Uterus (tissue), 4 donors: ENCODE data around the gene WDR44. TPM values are rescaled to one million over a fixed set of nuclear protein-coding genes. Genes with fewer than 3 reads are reported as not detected.

Experiments used
- DNase-seq, 2 donors: peaks; one replicate each; pipeline ENCODE4 v3.0.0-alpha.2; 2019 to 2020
- H3K27ac ChIP-seq, 2 donors: fragments of 200-600 bp; sonication (generic); 1 replicate in 1 of 2; 2 replicates in 1 of 2; pipeline ENCODE4 v1.5.1; 2016 to 2018
- H3K27me3 ChIP-seq, 2 donors: fragments of 200-600 bp; sonication (generic); one replicate each; pipeline ENCODE4 v1.5.1; 2018 to 2019; ENCODE audit warnings: control low read depth in 1 of 2
- H3K36me3 ChIP-seq, 2 donors: fragments of 200-600 bp; sonication (generic); one replicate each; pipeline ENCODE4 v1.5.1; 2019; ENCODE audit warnings: control low read depth in 1 of 2
- H3K4me1 ChIP-seq, 2 donors: fragments of 200-600 bp; sonication (generic); one replicate each; pipeline ENCODE4 v1.5.1; 2018 to 2019; ENCODE audit warnings: control low read depth in 1 of 2
- H3K4me3 ChIP-seq, 2 donors: fragments of 200-600 bp; sonication (generic); 1 replicate in 1 of 2; 2 replicates in 1 of 2; pipeline ENCODE4 v1.5.1; 2018 to 2019; ENCODE audit warnings: mild to moderate bottlenecking in 1 of 2
- H3K9me3 ChIP-seq, 2 donors: fragments of 200-600 bp; sonication (generic); one replicate each; pipeline ENCODE4 v1.5.1; 2019; ENCODE audit warnings: control low read depth in 1 of 2
- POLR2A ChIP-seq, 2 donors: fragments of 450-650 bp; IDR thresholded peaks; one replicate each; pipeline ENCODE4 v1.6.1; 2016; ENCODE audit warnings: antibody characterized with exemption in 2 of 2, mild to moderate bottlenecking in 1 of 2, moderate library complexity in 1 of 2
- intact Hi-C: fragments of 100-400 bp; cut with DNase I; formaldehyde crosslinking; loops from one replicate; pipeline ENCODE4 v1.15.1; 2023; ENCODE audit warnings: low total_unique reads
- total RNA-seq, 4 donors: library from RNA; depleted of rRNA in 3 of 4; stranded (reverse); fragments of >200 nt in 3 of 4; gene quantifications; one replicate each; pipeline versions ENCODE4 v1.1.0 to v1.2.4, GENCODE V29; 2014 to 2023
- TF ChIP-seq, protein P1 (sequence below), 4 experiments: fragments of 200-600 bp in 2 of 4; fragments of 450-650 bp in 2 of 4; sonication (generic) in 2 of 4; IDR thresholded peaks; one replicate each; pipeline ENCODE4 v1.5.1; 2016 to 2019; ENCODE audit warnings: antibody characterized with exemption in 4 of 4, mild to moderate bottlenecking in 2 of 4, moderate library complexity in 1 of 4
- donor health status: DM: yes; HTN: yes; CAD: no.

WDR44 gene
- total RNA-seq, 4 donors from 2014 or later, result 11.5 to 26.4 (median 18.4) TPM

DNA sequence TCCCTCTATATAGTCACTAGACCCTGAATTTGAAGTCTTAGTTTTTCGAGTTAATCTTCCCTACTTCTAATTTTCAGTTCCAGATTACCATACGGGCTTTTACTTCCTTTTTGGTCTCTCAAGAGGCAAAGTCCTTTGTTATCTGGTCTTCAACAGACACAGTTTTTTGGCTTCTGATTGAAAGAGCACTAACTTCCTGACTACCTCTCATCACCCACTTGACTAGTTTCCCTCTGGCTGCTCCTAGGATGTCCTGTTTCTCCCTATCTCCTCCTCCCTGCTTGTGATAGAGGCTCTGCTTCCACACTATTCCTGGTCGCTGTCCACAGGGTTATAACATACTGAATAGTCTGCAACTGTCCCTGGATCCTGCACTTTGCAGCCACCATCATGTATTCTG lies 16.7 kb upstream of the WDR44 start:
- no peaks in the 10 kb centered on the region for H3K27me3 ChIP-seq
- intact Hi-C loops, result no loop called here
- H3K4me1 ChIP-seq, result no peaks in the 10 kb centered on the region
- TF ChIP-seq POLR2A (IDR thresholded peaks at IDR 0.05), result no peak
- TF ChIP-seq, protein P1, sequence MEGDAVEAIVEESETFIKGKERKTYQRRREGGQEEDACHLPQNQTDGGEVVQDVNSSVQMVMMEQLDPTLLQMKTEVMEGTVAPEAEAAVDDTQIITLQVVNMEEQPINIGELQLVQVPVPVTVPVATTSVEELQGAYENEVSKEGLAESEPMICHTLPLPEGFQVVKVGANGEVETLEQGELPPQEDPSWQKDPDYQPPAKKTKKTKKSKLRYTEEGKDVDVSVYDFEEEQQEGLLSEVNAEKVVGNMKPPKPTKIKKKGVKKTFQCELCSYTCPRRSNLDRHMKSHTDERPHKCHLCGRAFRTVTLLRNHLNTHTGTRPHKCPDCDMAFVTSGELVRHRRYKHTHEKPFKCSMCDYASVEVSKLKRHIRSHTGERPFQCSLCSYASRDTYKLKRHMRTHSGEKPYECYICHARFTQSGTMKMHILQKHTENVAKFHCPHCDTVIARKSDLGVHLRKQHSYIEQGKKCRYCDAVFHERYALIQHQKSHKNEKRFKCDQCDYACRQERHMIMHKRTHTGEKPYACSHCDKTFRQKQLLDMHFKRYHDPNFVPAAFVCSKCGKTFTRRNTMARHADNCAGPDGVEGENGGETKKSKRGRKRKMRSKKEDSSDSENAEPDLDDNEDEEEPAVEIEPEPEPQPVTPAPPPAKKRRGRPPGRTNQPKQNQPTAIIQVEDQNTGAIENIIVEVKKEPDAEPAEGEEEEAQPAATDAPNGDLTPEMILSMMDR (IDR thresholded peaks at IDR 0.05), result no peak
- H3K27ac ChIP-seq, result no peak overlapping the region
- H3K9me3 ChIP-seq, result no peaks in the 10 kb centered on the region
- no peak overlapping the region for H3K4me3 ChIP-seq
- H3K36me3 ChIP-seq, result no peaks in the 10 kb centered on the region
- DNase-seq, result no peak

DNA sequence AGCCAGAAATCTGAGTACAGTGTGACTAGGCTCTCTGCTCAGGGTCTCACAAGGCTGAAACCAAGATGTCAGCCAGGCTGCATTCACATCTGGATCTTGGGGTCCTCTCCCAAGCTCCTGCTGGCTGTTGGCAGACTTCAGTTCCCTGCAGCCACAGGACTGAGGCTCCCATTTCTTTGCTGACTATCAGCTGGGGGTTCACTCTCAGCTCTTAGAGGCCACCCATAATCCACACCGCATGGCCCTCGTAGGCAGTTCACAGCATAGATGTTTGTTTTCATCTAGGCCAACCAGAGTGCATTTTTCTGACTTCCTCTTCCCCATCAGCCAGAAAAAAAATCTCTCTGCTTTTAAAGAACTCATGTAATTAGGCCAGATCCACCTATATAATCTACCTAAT lies 8.2 kb upstream of the WDR44 start:
- intact Hi-C loops, result no loop called here
- no peak overlapping the region for H3K27ac ChIP-seq
- H3K9me3 ChIP-seq, result no peaks in the 10 kb centered on the region
- H3K4me1 ChIP-seq, result no peaks in the 10 kb centered on the region
- DNase-seq, result no peak
- TF ChIP-seq, protein P1 (IDR thresholded peaks at IDR 0.05), result no peak
- no peak for TF ChIP-seq POLR2A (IDR thresholded peaks at IDR 0.05)
- H3K4me3 ChIP-seq, result no peak overlapping the region
- H3K36me3 ChIP-seq, result no peaks in the 10 kb centered on the region
- H3K27me3 ChIP-seq, result no peaks in the 10 kb centered on the region

- no peak for DNase-seq
- TF ChIP-seq, protein P1 (IDR thresholded peaks at IDR 0.05), result no peak
- no peak for TF ChIP-seq POLR2A (IDR thresholded peaks at IDR 0.05)
- H3K27me3 ChIP-seq, result no peaks in the 10 kb centered on the region
Measured at GRCh38 chrX:118338930-118339329, 7.0 kb upstream of the WDR44 start.

DNA sequence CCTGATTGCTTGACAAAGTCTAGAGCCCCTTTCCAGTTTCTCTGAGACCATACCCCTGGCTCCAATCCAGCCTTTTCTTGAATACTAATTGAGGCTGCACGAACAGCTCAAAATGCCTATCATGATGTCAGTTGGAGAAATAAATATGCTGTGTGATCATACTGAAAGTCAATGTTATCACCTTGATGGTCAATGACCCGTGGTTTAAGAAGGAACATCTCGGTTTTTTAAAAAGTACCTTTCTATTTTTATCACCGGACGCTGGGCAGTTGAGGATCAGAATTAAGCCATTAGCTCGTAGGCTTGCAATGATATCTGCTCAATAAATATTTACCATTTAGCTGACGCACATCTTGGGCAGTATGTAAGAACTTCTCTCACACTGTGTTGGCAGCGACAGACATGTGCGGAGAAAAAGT lies 852 bp upstream of the WDR44 start:
- no peaks in the 10 kb centered on the region for H3K4me1 ChIP-seq
- TF ChIP-seq, protein P1 (IDR thresholded peaks at IDR 0.05), result no peak
- no peak for TF ChIP-seq POLR2A (IDR thresholded peaks at IDR 0.05)
- no peaks in the 10 kb centered on the region for H3K27me3 ChIP-seq
- H3K9me3 ChIP-seq, result no peaks in the 10 kb centered on the region
- H3K27ac ChIP-seq, result peak overlapping the region; percentile 86 to 93
- no peaks in the 10 kb centered on the region for H3K36me3 ChIP-seq
- intact Hi-C loops, result no loop called here
- H3K4me3 ChIP-seq, result peak overlapping the region; percentile 32 to 69
- no peak for DNase-seq

More at GRCh38 chrX:118338930-118339329, 7.0 kb upstream of the WDR44 start:
- Histone ChIP-seq H3K4me1 (no peaks in the 10 kb centered on the region), H3K27ac (no peak overlapping the region), H3K4me3 (no peak overlapping the region), H3K36me3 (no peaks in the 10 kb centered on the region), H3K9me3 (no peaks in the 10 kb centered on the region)
- intact Hi-C loops, result no loop called here

DNA sequence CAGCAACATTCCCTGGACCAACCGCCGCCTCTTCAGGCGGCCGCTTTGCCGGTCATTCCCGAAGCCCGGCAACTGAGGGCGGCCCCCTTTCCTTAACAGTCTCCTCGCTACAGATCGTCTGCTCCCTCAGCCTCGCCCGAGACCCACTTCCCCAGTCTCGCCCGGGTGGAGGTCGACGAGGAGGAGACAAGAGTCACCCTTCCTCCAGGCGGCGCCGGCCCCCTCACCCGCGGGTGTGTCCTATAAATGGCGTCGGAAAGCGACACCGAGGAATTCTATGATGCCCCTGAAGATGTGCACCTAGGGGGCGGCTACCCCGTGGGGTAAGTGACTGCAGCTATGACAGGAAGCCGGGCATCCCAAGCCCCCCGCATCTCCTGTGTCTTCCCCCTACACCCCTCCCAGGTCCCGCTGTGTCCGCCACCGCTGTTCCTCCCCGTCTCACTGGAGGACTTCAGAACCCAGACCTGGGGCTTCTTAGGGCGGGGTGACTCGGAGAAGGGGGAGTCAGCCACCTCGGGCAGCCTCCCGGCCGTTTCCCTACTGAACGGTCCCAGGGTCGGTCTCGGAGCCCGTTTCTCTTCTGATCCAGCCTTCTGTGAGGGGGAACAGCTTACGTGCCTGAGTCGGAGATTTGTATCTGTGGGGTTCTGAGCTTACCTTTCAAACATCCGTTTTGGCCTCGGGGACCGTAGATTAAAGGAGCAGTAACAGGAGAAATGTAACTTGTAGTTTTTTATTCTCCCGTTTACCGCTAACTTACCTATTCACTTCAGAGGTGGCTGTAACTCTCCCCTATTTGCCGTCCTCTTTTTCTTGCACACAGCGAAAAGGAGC lies 570 bp downstream of the WDR44 start:
- peak overlapping the region; percentile 64 to 69 for H3K4me3 ChIP-seq
- intact Hi-C loops, result no loop called here
- H3K27ac ChIP-seq, result peak overlapping the region; percentile 93 to 95
- H3K27me3 ChIP-seq, result no peaks in the 10 kb centered on the region
- TF ChIP-seq, protein P1 (IDR thresholded peaks at IDR 0.05), result no peak
- no peak for TF ChIP-seq POLR2A (IDR thresholded peaks at IDR 0.05)
- H3K36me3 ChIP-seq, result no peaks in the 10 kb centered on the region
- peak in 1 of 2 donors; percentile 27 for DNase-seq
- no peaks in the 10 kb centered on the region for H3K9me3 ChIP-seq
- H3K4me1 ChIP-seq, result no peaks in the 10 kb centered on the region
